Keratinocyte (primary cell): Measurements from ENCODE around the gene NCAPG. TPM values are rescaled to one million over a fixed set of nuclear protein-coding genes. Genes with fewer than 3 reads are reported as not detected.
A peak's percentile ranks its signal among the peaks of the same experiment; 100 is the strongest.

Source experiments
- DNase-seq: peaks from one replicate; pipeline ENCODE4 v3.0.0-alpha.2; 2011; ENCODE audit warnings: low read depth, missing footprints, low spot score
- FAIRE-seq: peaks from 2 replicates; lab custom pipeline; 2011; peaks lifted over from hg19 to GRCh38; lab: Jason Lieb, UNC
- H2AFZ ChIP-seq: 2 replicates; pipeline ENCODE4 v1.6.0; 2012; ENCODE audit warnings: low read length, control low read depth, inconsistent platforms; ENCODE audit not compliant: control insufficient read depth
- H3K27ac ChIP-seq: 2 replicates; pipeline ENCODE4 v1.5.1; 2011; ENCODE audit warnings: low read length; ENCODE audit not compliant: control insufficient read depth, insufficient read depth
- H3K27me3 ChIP-seq: 3 replicates; pipeline ENCODE4 v1.6.0; 2011; ENCODE audit warnings: low read length; ENCODE audit not compliant: control insufficient read depth, insufficient read depth; ENCODE audit errors: extremely low read depth
- H3K36me3 ChIP-seq, 2 experiments: 2 replicates in 1 of 2; 3 replicates in 1 of 2; pipeline ENCODE4 v1.5.1; 2011; ENCODE audit warnings: low read length in 2 of 2, mild to moderate bottlenecking in 1 of 2; ENCODE audit not compliant: control insufficient read depth in 2 of 2, insufficient read depth in 2 of 2; ENCODE audit errors: extremely low read depth in 1 of 2
- H3K4me1 ChIP-seq: 3 replicates; pipeline ENCODE4 v1.5.1; 2011; ENCODE audit warnings: low read length; ENCODE audit not compliant: control insufficient read depth, insufficient read depth; ENCODE audit errors: extremely low read depth
- H3K4me2 ChIP-seq: 3 replicates; pipeline ENCODE4 v1.6.0; 2011; ENCODE audit warnings: low read depth, low read length; ENCODE audit not compliant: control insufficient read depth, insufficient read depth; ENCODE audit errors: extremely low read depth
- H3K4me3 ChIP-seq, 3 experiments: fragments of 200-600 bp in 1 of 3; sonication (generic) in 1 of 3; 2 replicates in 2 of 3; 3 replicates in 1 of 3; pipeline ENCODE4 v1.5.1; 2011 to 2016; ENCODE audit warnings: low read length in 3 of 3, mild to moderate bottlenecking in 3 of 3, control low read depth in 2 of 3, inconsistent platforms in 1 of 3, low read depth in 1 of 3, mixed read lengths in 1 of 3, mixed run types in 1 of 3, moderate library complexity in 1 of 3; ENCODE audit not compliant: control insufficient read depth in 2 of 3, insufficient read depth in 2 of 3; ENCODE audit errors: extremely low read depth in 1 of 3
- H3K79me2 ChIP-seq: 2 replicates; pipeline ENCODE4 v1.6.0; 2012; ENCODE audit warnings: low read length; ENCODE audit not compliant: control insufficient read depth, insufficient read depth
- H3K9ac ChIP-seq: 3 replicates; pipeline ENCODE4 v1.6.0; 2011; ENCODE audit warnings: low read length; ENCODE audit not compliant: control insufficient read depth, insufficient read depth; ENCODE audit errors: extremely low read depth
- H3K9me1 ChIP-seq: 3 replicates; pipeline ENCODE4 v1.6.0; 2011; ENCODE audit warnings: low read length; ENCODE audit not compliant: control insufficient read depth, insufficient read depth; ENCODE audit errors: extremely low read depth
- H3K9me3 ChIP-seq: 2 replicates; pipeline ENCODE4 v1.5.1; 2012; ENCODE audit warnings: low read depth, low read length; ENCODE audit not compliant: control insufficient read depth
- H4K20me1 ChIP-seq: 3 replicates; pipeline ENCODE4 v1.6.0; 2011; ENCODE audit warnings: low read length; ENCODE audit not compliant: control insufficient read depth, insufficient read depth; ENCODE audit errors: extremely low read depth
- EZH2 ChIP-seq: IDR thresholded peaks from one replicate; pipeline ENCODE4 v1.6.1; 2012; ENCODE audit warnings: inconsistent platforms, mild to moderate bottlenecking, low read length, moderate library complexity
- dilution Hi-C: fragments of 300-500 bp; cut with MboI; formaldehyde crosslinking; loops from one replicate; pipeline ENCODE4 v1.7.0; 2020; ENCODE audit warnings: low sequenced_read_pairs; ENCODE audit not compliant: extremely low pct_ligation_motif_present
- polyA plus RNA-seq, 5 experiments: library from polyadenylated mRNA; depleted of rRNA in 3 of 5; stranded (reverse) in 3 of 5; stranded (forward) in 1 of 5; unstranded in 1 of 5; fragments of >200 nt; gene quantifications; 1 replicate in 1 of 5; 2 replicates in 3 of 5; 3 replicates in 1 of 5; pipeline versions ENCODE4 v1.2.1 to v1.2.3, GENCODE V29; 2011 to 2012; ENCODE audit warnings: missing spikeins in 2 of 5, low read depth in 1 of 5, low replicate concordance in 1 of 5
- TF ChIP-seq, protein P1 (sequence below), 3 experiments: IDR thresholded peaks in 1 of 3; conservative IDR thresholded peaks in 1 of 3; optimal IDR thresholded peaks in 1 of 3; 2 replicates in 2 of 3; 3 replicates in 1 of 3; pipeline versions ENCODE3 to v1.5.1; 2011; ENCODE audit warnings: low read length in 3 of 3, mild to moderate bottlenecking in 3 of 3, moderate library complexity in 2 of 3, control low read depth in 1 of 3, inconsistent platforms in 1 of 3; ENCODE audit not compliant: insufficient read depth in 2 of 3; ENCODE audit errors: extremely low read depth in 1 of 3

NCAPG gene
- polyA plus RNA-seq, 1 donor (not counting 4 experiments of a cell fraction or from before 2014, with no cell fraction given): 18.0 TPM

DNA sequence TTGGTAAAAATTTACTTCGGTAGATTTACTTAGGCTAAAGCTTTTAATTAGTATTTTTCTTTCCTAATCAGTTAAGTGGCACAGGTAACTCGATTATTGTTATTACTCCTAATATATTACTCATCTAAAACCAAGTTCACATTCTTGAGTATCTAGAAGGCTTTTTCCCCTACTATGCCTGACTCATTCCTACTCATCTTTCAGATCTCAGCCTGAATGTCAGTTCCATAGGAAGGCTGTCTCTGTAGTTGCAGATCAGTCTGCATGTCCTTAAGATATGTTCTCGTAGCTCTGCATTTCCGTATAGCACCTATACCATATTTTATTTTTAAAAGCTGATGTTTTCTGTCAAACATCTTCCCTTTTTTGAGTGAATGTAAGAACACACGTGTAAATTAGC, 23.5 kb upstream of the NCAPG start:
- Histone ChIP-seq H3K4me2 (peak overlapping the region; percentile 45), H3K9me1 (no peaks in the 10 kb centered on the region), H4K20me1 (no peaks in the 10 kb centered on the region), H3K36me3 (no peaks in the 10 kb centered on the region), H3K4me3 (peak overlapping the region in 1 of 3 experiments; percentile 26), H3K9me3 (no peaks in the 10 kb centered on the region), H3K27me3 (no peaks in the 10 kb centered on the region), H3K9ac (no peak overlapping the region), H2AFZ (no peak overlapping the region), H3K4me1 (peaks cover 21% of the 10 kb centered on the region), H3K27ac (no peak overlapping the region), H3K79me2 (no peaks in the 10 kb centered on the region)
- DNase-seq (no peak), FAIRE-seq (peak; percentile 89)
- dilution Hi-C loops: no loop called here
- no peak for TF ChIP-seq EZH2

DNA sequence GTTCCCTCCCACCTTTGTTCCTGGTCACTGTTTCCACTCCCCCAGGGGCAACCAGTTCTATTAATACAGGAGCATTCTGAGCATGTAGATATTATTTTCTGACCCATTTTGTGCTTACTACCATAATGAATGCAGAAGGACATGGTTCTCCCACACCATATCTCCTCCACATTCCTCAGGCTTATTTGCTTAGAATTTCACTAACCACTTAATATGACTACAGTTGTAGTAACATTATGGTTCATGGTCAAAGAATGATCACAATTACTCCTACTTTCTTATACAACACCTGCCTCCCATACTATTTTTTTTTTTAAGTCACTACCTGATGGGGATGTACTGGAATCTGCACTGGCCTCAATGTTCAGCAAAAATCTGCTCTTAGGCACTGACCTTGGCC, 21.8 kb upstream of the NCAPG start:
- Histone ChIP-seq H2AFZ (no peak overlapping the region), H3K9ac (no peak overlapping the region), H3K4me2 (no peak overlapping the region), H3K36me3 (no peaks in the 10 kb centered on the region), H3K27ac (no peak overlapping the region), H3K4me1 (peaks cover 21% of the 10 kb centered on the region), H3K27me3 (no peaks in the 10 kb centered on the region), H4K20me1 (no peaks in the 10 kb centered on the region), H3K79me2 (no peaks in the 10 kb centered on the region), H3K9me3 (no peaks in the 10 kb centered on the region), H3K9me1 (no peaks in the 10 kb centered on the region), H3K4me3 (no peak overlapping the region)
- TF ChIP-seq, protein P1, sequence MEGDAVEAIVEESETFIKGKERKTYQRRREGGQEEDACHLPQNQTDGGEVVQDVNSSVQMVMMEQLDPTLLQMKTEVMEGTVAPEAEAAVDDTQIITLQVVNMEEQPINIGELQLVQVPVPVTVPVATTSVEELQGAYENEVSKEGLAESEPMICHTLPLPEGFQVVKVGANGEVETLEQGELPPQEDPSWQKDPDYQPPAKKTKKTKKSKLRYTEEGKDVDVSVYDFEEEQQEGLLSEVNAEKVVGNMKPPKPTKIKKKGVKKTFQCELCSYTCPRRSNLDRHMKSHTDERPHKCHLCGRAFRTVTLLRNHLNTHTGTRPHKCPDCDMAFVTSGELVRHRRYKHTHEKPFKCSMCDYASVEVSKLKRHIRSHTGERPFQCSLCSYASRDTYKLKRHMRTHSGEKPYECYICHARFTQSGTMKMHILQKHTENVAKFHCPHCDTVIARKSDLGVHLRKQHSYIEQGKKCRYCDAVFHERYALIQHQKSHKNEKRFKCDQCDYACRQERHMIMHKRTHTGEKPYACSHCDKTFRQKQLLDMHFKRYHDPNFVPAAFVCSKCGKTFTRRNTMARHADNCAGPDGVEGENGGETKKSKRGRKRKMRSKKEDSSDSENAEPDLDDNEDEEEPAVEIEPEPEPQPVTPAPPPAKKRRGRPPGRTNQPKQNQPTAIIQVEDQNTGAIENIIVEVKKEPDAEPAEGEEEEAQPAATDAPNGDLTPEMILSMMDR (optimal IDR thresholded peaks at IDR 0.05 in 1 of 3, IDR thresholded peaks at IDR 0.05 in 1 of 3, conservative IDR thresholded peaks at IDR 0.05 in 1 of 3; ENCODE audit: extremely low read depth in 1 of 3, insufficient read depth in 2 of 3, low read length in 3 of 3): no peak
- TF ChIP-seq EZH2: no peak
- dilution Hi-C loops: no loop called here
- DNase-seq (no peak), FAIRE-seq (no peak)

DNA sequence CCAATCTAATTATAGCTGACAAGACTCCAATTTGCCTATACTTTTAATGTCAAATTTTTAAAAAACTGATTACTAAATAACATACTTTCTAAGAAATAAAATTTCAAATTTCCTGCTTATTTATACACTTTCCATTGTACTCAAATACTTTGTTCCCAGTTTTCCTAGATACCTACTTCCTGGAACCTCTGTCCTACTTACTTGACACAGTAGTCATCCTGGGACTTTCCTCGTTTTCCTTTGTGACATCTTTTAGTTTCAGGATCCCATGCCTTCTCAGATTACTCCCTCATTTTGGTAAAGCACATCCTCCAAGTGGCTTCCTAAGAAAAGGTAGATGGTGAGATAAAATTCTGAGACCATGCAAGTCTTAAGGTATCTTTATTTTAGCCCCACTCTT, 16.0 kb upstream of the NCAPG start:
- DNase-seq (no peak), FAIRE-seq (no peak)
- H4K20me1 ChIP-seq: no peaks in the 10 kb centered on the region
- H3K4me2 ChIP-seq: no peak overlapping the region
- H3K4me1 ChIP-seq: no peaks in the 10 kb centered on the region
- H3K36me3 ChIP-seq: peaks cover 0 to 3% of the 10 kb centered on the region in 2 experiments
- H3K27me3 ChIP-seq: no peaks in the 10 kb centered on the region
- no peaks in the 10 kb centered on the region for H3K79me2 ChIP-seq
- H3K9me1 ChIP-seq: no peaks in the 10 kb centered on the region
- no peak overlapping the region for H3K27ac ChIP-seq
- no peak overlapping the region for H2AFZ ChIP-seq
- H3K9me3 ChIP-seq: no peaks in the 10 kb centered on the region
- dilution Hi-C loops: no loop called here
- no peak for TF ChIP-seq EZH2
- TF ChIP-seq, protein P1 (optimal IDR thresholded peaks at IDR 0.05 in 1 of 3, IDR thresholded peaks at IDR 0.05 in 1 of 3, conservative IDR thresholded peaks at IDR 0.05 in 1 of 3; ENCODE audit: extremely low read depth in 1 of 3, insufficient read depth in 2 of 3, low read length in 3 of 3): no peak
- no peak overlapping the region for H3K9ac ChIP-seq
- H3K4me3 ChIP-seq: no peak overlapping the region
